GM19023 (cell line): ENCODE results near the gene RACGAP1.

Source experiments
- ATAC-seq: cut with Tn5 transposase; IDR thresholded peaks from one replicate; pipeline ENCODE4 v1.9.1; 2021; ENCODE audit warnings: mild to moderate bottlenecking, moderate library complexity; ENCODE audit not compliant: unreplicated experiment

RACGAP1 gene

GRCh38 chr12:49970658-49971057 is 54.6 kb downstream of the RACGAP1 start:
- ATAC-seq, result no peak

GRCh38 chr12:49969651-49970429 is 55.5 kb downstream of the RACGAP1 start:
- ATAC-seq, result no peak

- no peak for ATAC-seq
Observed at GRCh38 chr12:49969027-49969426, 56.3 kb downstream of the RACGAP1 start.

- ATAC-seq, result no peak
Observed at GRCh38 chr12:49968471-49968870, 56.8 kb downstream of the RACGAP1 start.

GRCh38 chr12:49967777-49968250 is 57.5 kb downstream of the RACGAP1 start:
- ATAC-seq, result no peak

GRCh38 chr12:49967042-49967776 is 58.1 kb downstream of the RACGAP1 start:
- peak; percentile 73 for ATAC-seq

GRCh38 chr12:49966511-49967041 is 58.7 kb downstream of the RACGAP1 start:
- no peak for ATAC-seq

- no peak for ATAC-seq
Observed at GRCh38 chr12:49965836-49966235, 59.5 kb downstream of the RACGAP1 start.

- ATAC-seq, result no peak
Observed at GRCh38 chr12:49964849-49965624, 60.3 kb downstream of the RACGAP1 start.

- ATAC-seq, result no peak
Observed at GRCh38 chr12:49963976-49964815, 61.1 kb downstream of the RACGAP1 start.

- ATAC-seq, result no peak
Observed at GRCh38 chr12:49962861-49963765, 62.2 kb downstream of the RACGAP1 start.

GRCh38 chr12:49961993-49962764 is 63.1 kb downstream of the RACGAP1 start:
- ATAC-seq, result no peak

GRCh38 chr12:49961111-49961922 is 64.0 kb downstream of the RACGAP1 start, which contains the start of gene AQP5:
AQP5 (plus strand) TSS chr12:49961872; CDS start chr12:49962018, 146 bp downstream.
- ATAC-seq, result no peak

GRCh38 chr12:49960474-49961110 is 64.7 kb downstream of the RACGAP1 start:
- no peak for ATAC-seq

GRCh38 chr12:49959685-49960473 is 65.4 kb downstream of the RACGAP1 start:
- no peak for ATAC-seq

GRCh38 chr12:49957570-49957967 is 67.7 kb downstream of the RACGAP1 start:
- ATAC-seq, result no peak
